DLD1 (cell line): ENCODE results near the gene TEX264.

Experiments used
- in situ Hi-C: cut with HindIII; loops from 2 replicates; pipeline ENCODE4 v1.10.0; 2017; ENCODE audit warnings: low sequenced_read_pairs

Gene TEX264

GRCh38 chr3:51691949-51692348, 20.9 kb downstream of the TEX264 start:
- in situ Hi-C loops, result no loop called here

GRCh38 chr3:51692980-51693395, 21.9 kb downstream of the TEX264 start:
- in situ Hi-C loops, result no loop called here

GRCh38 chr3:51696954-51697353, 25.9 kb downstream of the TEX264 start:
- in situ Hi-C loops, result no loop called here

- in situ Hi-C loops, result no loop called here
Observed at GRCh38 chr3:51698209-51698608, 27.2 kb downstream of the TEX264 start.

- in situ Hi-C loops, result no loop called here
Observed at GRCh38 chr3:51700403-51700802, 29.4 kb downstream of the TEX264 start.

- in situ Hi-C loops, result no loop called here
Observed at GRCh38 chr3:51702156-51702555, 31.1 kb downstream of the TEX264 start.

GRCh38 chr3:51703068-51703760, 32.2 kb downstream of the TEX264 start:
- in situ Hi-C loops, result no loop called here

GRCh38 chr3:51703761-51704510, 32.9 kb downstream of the TEX264 start:
- in situ Hi-C loops, result no loop called here

GRCh38 chr3:51704511-51704950, 33.5 kb downstream of the TEX264 start:
- in situ Hi-C loops, result no loop called here

- in situ Hi-C loops, result no loop called here
Observed at GRCh38 chr3:51705276-51706020, 34.4 kb downstream of the TEX264 start.

- in situ Hi-C loops, result no loop called here
Observed at GRCh38 chr3:51706021-51706485, 35.0 kb downstream of the TEX264 start.

- in situ Hi-C loops, result no loop called here
Observed at GRCh38 chr3:51706788-51707731, 36.0 kb downstream of the TEX264 start, which contains the start of gene GRM2. TSS of gene GRM2 (plus strand) at chr3:51707068. CDS start at chr3:51708984, 1,916 bp downstream.

GRCh38 chr3:51708216-51708845, 37.3 kb downstream of the TEX264 start:
- in situ Hi-C loops, result no loop called here

GRCh38 chr3:51709004-51709420, 38.0 kb downstream of the TEX264 start:
- in situ Hi-C loops, result no loop called here

GRCh38 chr3:51709675-51710074, 38.6 kb downstream of the TEX264 start:
- in situ Hi-C loops, result no loop called here

- in situ Hi-C loops, result no loop called here
Observed at GRCh38 chr3:51710631-51711351, 39.7 kb downstream of the TEX264 start.

- in situ Hi-C loops, result no loop called here
Observed at GRCh38 chr3:51711352-51712037, 40.4 kb downstream of the TEX264 start.

GRCh38 chr3:51712038-51712420, 41.0 kb downstream of the TEX264 start:
- in situ Hi-C loops, result no loop called here

GRCh38 chr3:51712511-51712931, 41.5 kb downstream of the TEX264 start:
- in situ Hi-C loops, result no loop called here
